K562 (cell line): ENCODE results near the gene PYDC2. TPM values are rescaled to one million over a fixed set of nuclear protein-coding genes. Genes with fewer than 3 reads are reported as not detected.

Experiments
- BHLHE40 ChIP-seq: IDR thresholded peaks from 2 replicates; pipeline ENCODE4 v1.6.1; 2011; ENCODE audit warnings: low read length, improper control_type of control experiment
- C11orf30 ChIP-seq: fragments of 450-650 bp; IDR thresholded peaks from 2 replicates; pipeline ENCODE4 v1.6.1; 2016; ENCODE audit warnings: low read depth, mild to moderate bottlenecking
- FOSL1 ChIP-seq: fragments of 200-800 bp; sonication (Bioruptor generic); conservative IDR thresholded peaks from 2 replicates; pipeline ENCODE4 v1.6.1; 2016; ENCODE audit warnings: missing genetic modification characterization, missing compliant biosample characterization
- HEY1 ChIP-seq: fragments of 250-450 bp; sonication (Bioruptor Pico); IDR thresholded peaks from 2 replicates; pipeline ENCODE4 v1.5.0; 2020; ENCODE audit warnings: mild to moderate bottlenecking, moderate library complexity, borderline replicate concordance
- MAFK ChIP-seq: IDR thresholded peaks from 2 replicates; pipeline ENCODE4 v1.6.1; 2011; ENCODE audit warnings: low read length, improper control_type of control experiment
- MAZ ChIP-seq, 2 experiments: fragments of 450-650 bp in 1 of 2; sonication (generic) in 1 of 2; formaldehyde crosslinking; IDR thresholded peaks in 1 of 2; conservative IDR thresholded peaks in 1 of 2; 2 replicates each; pipeline versions ENCODE4 v1.4.0 to v1.5.0; 2020; ENCODE audit warnings: mild to moderate bottlenecking in 1 of 2, missing genetic modification reagents in 1 of 2
- MBD2 ChIP-seq: sonication (generic); IDR thresholded peaks from 2 replicates; pipeline ENCODE4 v1.6.1; 2016; ENCODE audit warnings: low read depth, borderline replicate concordance
- RFX1 ChIP-seq: fragments of 450-650 bp; IDR thresholded peaks from 2 replicates; pipeline ENCODE4 v1.6.1; 2016; ENCODE audit warnings: mild to moderate bottlenecking, moderate library complexity
- SIN3A ChIP-seq, 2 experiments: fragments of 150-350 bp in 1 of 2; IDR thresholded peaks; 2 replicates each; pipeline ENCODE4 v1.6.1; 2011 to 2016; ENCODE audit warnings: borderline replicate concordance in 2 of 2, low read depth in 2 of 2, low read length in 2 of 2, mild to moderate bottlenecking in 2 of 2, moderate library complexity in 2 of 2; ENCODE audit not compliant: control insufficient read depth in 1 of 2
- XRCC3 ChIP-seq: fragments of 450-650 bp; IDR thresholded peaks from 2 replicates; pipeline ENCODE4 v1.6.1; 2017; ENCODE audit warnings: mild to moderate bottlenecking, moderate library complexity
- ZKSCAN3 ChIP-seq: fragments of 250-450 bp; sonication (Bioruptor Pico); IDR thresholded peaks from 2 replicates; pipeline ENCODE4 v1.4.0; 2020
- ZNF316 ChIP-seq: fragments of 450-650 bp; IDR thresholded peaks from 2 replicates; pipeline ENCODE4 v1.6.1; 2016
- ZNF431 ChIP-seq: sonication (generic); formaldehyde crosslinking; IDR thresholded peaks from 2 replicates; pipeline ENCODE4 v1.8.0; 2022; ENCODE audit warnings: mild to moderate bottlenecking, missing genetic modification reagents
- ZSCAN29 ChIP-seq: fragments of 450-650 bp; IDR thresholded peaks from 2 replicates; pipeline ENCODE4 v1.6.1; 2017
- polyA plus RNA-seq, 8 experiments: library from polyadenylated mRNA; depleted of rRNA in 4 of 8; stranded (reverse) in 5 of 8; unstranded in 3 of 8; fragments of >200 nt; fragmentation: Nextera tagmentation in 2 of 8; fragmentation: Illumina TruSeq in 1 of 8; extraction: Ambion mirVana in 2 of 8; extraction: Trizol in 1 of 8; gene quantifications; 2 replicates each; pipeline versions ENCODE4 v1.2.1 to v1.2.3, GENCODE V29; 2011 to 2014; ENCODE audit warnings: inconsistent platforms in 1 of 8, missing spikeins in 1 of 8
- total RNA-seq, 7 experiments: library from RNA; depleted of rRNA in 6 of 7; stranded (reverse); fragments of >200 nt in 6 of 7; fragmentation: Illumina TruSeq in 2 of 7; extraction: Trizol in 2 of 7; gene quantifications; 2 replicates each; pipeline versions ENCODE4 v1.2.1 to v1.2.3, GENCODE V29; 2011 to 2021; ENCODE audit warnings: low replicate concordance in 1 of 7
- TF ChIP-seq, protein P1 (sequence below), 2 experiments: fragments of 450-650 bp; IDR thresholded peaks; 2 replicates each; pipeline ENCODE4 v1.6.1; 2018; ENCODE audit warnings: mild to moderate bottlenecking in 2 of 2, low read depth in 1 of 2; ENCODE audit not compliant: partially characterized antibody in 2 of 2
- TF ChIP-seq, protein P2 (sequence below): IDR thresholded peaks from 2 replicates; pipeline ENCODE4 v1.6.1; 2011; ENCODE audit not compliant: insufficient read length; ENCODE audit errors: extremely low read depth
- TF ChIP-seq, protein P3 (sequence below): sonication (generic); formaldehyde crosslinking; IDR thresholded peaks from 2 replicates; pipeline ENCODE4 v1.8.1; 2023; ENCODE audit warnings: mild to moderate bottlenecking, missing genetic modification reagents
- TF ChIP-seq, protein P4 (sequence below): sonication (generic); formaldehyde crosslinking; IDR thresholded peaks from 2 replicates; pipeline ENCODE4 v1.8.1; 2023; ENCODE audit warnings: mild to moderate bottlenecking, missing genetic modification reagents
- TF ChIP-seq, protein P5 (sequence below): fragments of 250-450 bp; sonication (Bioruptor Pico); IDR thresholded peaks from 2 replicates; pipeline ENCODE4 v1.5.0; 2020; ENCODE audit warnings: mild to moderate bottlenecking, borderline replicate concordance

Gene PYDC2
- total and polyA plus RNA-seq, 9 of the 15 experiments (the other 6 are each of a cell fraction or from before 2014, with no cell fraction given) = 4.0 to 7.6 (median 5.1) TPM; not detected in 5

DNA sequence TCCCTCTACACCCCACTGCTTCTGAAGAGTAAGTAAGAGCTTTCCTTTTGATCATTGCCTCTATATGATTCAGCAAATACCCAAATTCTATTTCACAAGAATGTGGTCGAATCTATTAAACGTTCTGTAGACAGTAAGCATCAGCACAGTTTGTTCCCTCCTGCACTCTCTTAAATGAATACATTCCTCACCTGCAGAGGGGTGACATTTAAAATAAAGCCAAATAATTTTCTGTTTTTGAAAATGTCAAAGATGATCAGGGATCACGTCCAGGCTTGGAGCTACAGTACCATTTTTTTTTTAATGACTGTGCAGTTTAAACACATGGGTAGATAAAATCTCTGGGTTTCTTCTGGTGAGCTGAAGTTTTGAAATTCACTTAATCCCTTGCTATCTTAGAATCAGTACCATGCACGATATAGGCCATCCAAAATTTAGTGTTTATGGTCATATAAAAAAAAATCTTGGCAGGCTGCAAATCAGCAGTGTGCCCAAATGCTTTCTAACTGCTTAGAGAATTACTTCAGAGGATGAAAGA is 12.8 kb downstream of the PYDC2 start (continued):
- TF ChIP-seq, protein P1, sequence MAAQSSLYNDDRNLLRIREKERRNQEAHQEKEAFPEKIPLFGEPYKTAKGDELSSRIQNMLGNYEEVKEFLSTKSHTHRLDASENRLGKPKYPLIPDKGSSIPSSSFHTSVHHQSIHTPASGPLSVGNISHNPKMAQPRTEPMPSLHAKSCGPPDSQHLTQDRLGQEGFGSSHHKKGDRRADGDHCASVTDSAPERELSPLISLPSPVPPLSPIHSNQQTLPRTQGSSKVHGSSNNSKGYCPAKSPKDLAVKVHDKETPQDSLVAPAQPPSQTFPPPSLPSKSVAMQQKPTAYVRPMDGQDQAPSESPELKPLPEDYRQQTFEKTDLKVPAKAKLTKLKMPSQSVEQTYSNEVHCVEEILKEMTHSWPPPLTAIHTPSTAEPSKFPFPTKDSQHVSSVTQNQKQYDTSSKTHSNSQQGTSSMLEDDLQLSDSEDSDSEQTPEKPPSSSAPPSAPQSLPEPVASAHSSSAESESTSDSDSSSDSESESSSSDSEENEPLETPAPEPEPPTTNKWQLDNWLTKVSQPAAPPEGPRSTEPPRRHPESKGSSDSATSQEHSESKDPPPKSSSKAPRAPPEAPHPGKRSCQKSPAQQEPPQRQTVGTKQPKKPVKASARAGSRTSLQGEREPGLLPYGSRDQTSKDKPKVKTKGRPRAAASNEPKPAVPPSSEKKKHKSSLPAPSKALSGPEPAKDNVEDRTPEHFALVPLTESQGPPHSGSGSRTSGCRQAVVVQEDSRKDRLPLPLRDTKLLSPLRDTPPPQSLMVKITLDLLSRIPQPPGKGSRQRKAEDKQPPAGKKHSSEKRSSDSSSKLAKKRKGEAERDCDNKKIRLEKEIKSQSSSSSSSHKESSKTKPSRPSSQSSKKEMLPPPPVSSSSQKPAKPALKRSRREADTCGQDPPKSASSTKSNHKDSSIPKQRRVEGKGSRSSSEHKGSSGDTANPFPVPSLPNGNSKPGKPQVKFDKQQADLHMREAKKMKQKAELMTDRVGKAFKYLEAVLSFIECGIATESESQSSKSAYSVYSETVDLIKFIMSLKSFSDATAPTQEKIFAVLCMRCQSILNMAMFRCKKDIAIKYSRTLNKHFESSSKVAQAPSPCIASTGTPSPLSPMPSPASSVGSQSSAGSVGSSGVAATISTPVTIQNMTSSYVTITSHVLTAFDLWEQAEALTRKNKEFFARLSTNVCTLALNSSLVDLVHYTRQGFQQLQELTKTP (IDR thresholded peaks at IDR 0.05; ENCODE audit: low read depth in 1 of 2, partially characterized antibody in 2 of 2) = no peak
- TF ChIP-seq, protein P2, sequence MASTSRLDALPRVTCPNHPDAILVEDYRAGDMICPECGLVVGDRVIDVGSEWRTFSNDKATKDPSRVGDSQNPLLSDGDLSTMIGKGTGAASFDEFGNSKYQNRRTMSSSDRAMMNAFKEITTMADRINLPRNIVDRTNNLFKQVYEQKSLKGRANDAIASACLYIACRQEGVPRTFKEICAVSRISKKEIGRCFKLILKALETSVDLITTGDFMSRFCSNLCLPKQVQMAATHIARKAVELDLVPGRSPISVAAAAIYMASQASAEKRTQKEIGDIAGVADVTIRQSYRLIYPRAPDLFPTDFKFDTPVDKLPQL = no peak
- TF ChIP-seq ZSCAN29 (no peak), BHLHE40 (no peak), ZKSCAN3 (CRISPR knock-in tag) (no peak), XRCC3 (no peak), HEY1 (CRISPR knock-in tag) (no peak), C11orf30 (peak; percentile 88), ZNF316 (peak; percentile 91), MAZ (CRISPR knock-in tag; conservative IDR thresholded peaks at IDR 0.05 in 1 of 2, IDR thresholded peaks at IDR 0.05 in 1 of 2) (no peak), ZNF431 (CRISPR knock-in tag) (no peak), RFX1 (no peak), SIN3A (IDR thresholded peaks at IDR 0.05; ENCODE audit: borderline replicate concordance in 2 of 2, control insufficient read depth in 1 of 2, low read depth in 2 of 2, low read length in 2 of 2) (no peak), MBD2 (no peak), MAFK (peak; percentile 52), FOSL1 (tag) (0 out of 2 replicates have a peak, but pooled peaks have one; percentile 20)
- TF ChIP-seq, protein P3, sequence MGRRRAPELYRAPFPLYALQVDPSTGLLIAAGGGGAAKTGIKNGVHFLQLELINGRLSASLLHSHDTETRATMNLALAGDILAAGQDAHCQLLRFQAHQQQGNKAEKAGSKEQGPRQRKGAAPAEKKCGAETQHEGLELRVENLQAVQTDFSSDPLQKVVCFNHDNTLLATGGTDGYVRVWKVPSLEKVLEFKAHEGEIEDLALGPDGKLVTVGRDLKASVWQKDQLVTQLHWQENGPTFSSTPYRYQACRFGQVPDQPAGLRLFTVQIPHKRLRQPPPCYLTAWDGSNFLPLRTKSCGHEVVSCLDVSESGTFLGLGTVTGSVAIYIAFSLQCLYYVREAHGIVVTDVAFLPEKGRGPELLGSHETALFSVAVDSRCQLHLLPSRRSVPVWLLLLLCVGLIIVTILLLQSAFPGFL = no peak
- TF ChIP-seq, protein P4, sequence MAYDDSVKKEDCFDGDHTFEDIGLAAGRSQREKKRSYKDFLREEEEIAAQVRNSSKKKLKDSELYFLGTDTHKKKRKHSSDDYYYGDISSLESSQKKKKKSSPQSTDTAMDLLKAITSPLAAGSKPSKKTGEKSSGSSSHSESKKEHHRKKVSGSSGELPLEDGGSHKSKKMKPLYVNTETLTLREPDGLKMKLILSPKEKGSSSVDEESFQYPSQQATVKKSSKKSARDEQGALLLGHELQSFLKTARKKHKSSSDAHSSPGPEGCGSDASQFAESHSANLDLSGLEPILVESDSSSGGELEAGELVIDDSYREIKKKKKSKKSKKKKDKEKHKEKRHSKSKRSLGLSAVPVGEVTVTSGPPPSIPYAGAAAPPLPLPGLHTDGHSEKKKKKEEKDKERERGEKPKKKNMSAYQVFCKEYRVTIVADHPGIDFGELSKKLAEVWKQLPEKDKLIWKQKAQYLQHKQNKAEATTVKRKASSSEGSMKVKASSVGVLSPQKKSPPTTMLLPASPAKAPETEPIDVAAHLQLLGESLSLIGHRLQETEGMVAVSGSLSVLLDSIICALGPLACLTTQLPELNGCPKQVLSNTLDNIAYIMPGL = no peak
- TF ChIP-seq, protein P5, sequence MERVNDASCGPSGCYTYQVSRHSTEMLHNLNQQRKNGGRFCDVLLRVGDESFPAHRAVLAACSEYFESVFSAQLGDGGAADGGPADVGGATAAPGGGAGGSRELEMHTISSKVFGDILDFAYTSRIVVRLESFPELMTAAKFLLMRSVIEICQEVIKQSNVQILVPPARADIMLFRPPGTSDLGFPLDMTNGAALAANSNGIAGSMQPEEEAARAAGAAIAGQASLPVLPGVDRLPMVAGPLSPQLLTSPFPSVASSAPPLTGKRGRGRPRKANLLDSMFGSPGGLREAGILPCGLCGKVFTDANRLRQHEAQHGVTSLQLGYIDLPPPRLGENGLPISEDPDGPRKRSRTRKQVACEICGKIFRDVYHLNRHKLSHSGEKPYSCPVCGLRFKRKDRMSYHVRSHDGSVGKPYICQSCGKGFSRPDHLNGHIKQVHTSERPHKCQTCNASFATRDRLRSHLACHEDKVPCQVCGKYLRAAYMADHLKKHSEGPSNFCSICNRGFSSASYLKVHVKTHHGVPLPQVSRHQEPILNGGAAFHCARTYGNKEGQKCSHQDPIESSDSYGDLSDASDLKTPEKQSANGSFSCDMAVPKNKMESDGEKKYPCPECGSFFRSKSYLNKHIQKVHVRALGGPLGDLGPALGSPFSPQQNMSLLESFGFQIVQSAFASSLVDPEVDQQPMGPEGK (CRISPR knock-in tag) = no peak
